GM19238 (cell line): ENCODE data around the gene TIMM13.
"Not testable (repeated sequence)": the region's sequence is repeated elsewhere in the genome, so short reads cannot be mapped to it uniquely, and the experiment has no call there.

Experiments
- DNase-seq: peaks from one replicate; pipeline ENCODE4 v3.0.0; 2011; ENCODE audit warnings: low spot score; ENCODE audit not compliant: insufficient read length

Gene TIMM13

DNA sequence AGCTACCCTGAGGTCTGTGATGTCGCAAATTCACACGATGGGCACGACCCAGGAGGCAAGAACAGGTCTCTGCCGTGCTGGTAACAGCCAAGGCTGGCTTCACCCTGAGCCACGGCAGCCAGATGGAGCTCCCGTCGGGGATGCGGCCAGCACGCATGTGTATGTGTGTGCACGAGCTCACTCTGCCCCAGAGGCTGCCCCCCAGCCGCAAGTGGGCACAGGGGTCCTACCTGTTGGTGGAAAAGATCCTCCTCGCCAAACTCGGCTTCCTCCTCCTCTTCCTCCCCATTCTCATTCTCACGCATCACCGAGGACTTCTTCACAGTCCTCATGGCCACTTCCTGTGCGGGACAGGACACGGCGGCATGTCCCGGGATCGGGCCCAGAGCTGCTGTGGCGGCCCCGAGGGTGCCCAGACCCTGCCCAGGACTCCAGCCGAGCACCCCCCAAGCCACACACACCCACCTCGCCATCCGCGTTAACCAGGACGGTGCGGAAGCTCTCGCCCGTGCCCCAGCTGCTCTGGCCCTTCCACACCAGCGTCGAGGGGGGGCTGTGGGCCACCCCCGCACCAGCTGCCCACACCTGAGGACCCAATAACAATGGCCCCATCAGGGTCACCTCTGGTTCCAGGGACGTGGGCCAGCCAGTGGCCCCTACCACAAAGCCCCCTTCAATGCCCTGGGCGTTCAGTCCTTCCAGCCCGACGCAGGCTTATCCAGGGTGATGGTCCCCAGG is 4.1 kb upstream of the TIMM13 start:
- no peak for DNase-seq

DNA sequence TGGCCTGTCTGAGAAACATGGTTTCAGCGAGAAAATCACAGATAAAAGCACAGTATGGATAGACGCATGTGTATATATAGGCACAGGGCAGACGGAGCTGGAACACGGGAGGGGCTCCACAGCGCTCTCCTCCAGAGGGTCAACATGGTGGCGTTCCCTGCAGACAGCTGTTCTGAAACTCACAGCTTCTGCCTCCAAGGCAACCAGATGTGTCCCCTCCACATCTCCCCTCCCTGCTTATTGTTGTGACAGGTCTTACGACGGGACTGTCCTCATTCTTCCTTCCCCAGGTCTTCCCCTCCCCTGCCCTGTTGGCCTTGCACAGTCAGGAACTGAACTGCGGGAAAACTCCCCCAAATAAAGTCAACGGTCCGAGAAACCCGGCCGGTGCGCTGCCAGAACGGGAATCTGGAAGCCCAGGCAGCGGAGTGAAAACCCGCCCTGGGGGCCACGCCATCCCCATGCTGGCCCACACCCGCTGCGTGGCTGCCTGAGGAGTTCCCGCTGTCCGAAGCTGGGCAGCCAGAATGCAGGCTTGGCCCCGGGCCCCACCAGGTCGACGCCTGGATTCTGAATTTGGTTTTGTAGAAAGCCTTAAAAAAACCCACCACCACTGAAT is 2.6 kb upstream of the TIMM13 start:
- no peak for DNase-seq

DNA sequence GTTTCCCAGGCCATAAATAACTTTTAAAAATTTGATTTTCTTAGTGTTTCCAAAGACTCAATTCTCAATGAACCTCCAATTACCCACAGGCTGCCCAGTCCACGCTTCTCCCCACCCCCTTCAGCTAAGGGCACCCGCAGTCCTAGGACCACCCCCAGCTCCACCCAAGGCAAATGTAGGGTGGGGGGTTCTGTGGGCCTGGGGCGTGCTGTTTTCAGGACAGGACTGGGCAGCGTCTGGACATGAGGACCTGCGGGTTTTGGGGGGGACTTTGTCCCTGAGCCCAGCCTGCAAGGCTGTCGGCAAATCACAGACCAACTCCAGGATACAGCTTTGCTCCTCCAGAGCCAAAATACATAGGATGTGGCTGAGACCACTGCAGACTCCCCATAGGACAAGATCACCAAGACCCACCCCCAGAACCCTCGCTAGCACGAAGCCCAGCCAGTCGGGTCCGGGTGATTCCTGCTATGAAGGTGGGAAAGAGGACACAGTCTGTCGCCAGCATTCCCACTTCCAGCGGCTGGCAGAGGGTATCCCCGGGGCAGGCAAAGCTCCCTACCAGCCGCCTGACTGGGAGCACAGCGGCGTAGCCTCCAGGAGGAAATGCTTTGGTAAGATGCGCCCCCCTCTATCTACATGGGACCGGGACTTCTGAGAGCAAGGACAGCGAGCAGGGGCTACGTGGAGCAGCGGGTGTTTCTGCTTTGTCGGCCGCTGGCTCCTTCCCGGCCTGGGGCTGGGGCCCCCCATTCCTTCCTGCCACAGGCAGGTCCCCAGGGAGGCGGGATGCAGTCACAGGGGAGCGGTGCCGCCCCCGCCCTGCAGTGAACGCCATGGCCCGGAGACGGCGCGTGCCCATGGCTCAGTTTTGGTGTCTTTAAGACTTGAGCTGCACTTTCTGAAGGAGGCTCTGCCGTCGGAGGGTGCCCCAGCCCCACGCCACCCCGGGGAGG is 1.6 kb upstream of the TIMM13 start:
- DNase-seq = no peak

DNA sequence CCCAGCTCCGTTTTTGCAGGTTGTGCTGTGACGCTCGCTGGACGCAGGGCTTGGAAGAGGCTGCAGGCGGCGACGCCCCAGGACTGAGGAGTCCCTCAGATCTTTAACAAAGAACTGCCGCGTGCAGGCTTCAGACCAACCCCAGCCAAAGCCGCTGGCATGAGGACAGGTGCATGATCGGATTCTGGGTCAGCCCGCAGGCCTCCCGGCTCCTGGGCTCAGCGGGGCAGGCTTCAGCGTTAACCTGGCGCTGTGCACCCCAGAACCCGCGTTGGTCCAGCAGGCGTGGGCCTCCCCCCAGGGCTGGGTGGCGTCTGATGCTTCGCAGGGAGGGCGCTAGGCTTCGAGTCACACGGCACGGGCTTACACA is 920 bp upstream of the TIMM13 start:
- no peak for DNase-seq

DNA sequence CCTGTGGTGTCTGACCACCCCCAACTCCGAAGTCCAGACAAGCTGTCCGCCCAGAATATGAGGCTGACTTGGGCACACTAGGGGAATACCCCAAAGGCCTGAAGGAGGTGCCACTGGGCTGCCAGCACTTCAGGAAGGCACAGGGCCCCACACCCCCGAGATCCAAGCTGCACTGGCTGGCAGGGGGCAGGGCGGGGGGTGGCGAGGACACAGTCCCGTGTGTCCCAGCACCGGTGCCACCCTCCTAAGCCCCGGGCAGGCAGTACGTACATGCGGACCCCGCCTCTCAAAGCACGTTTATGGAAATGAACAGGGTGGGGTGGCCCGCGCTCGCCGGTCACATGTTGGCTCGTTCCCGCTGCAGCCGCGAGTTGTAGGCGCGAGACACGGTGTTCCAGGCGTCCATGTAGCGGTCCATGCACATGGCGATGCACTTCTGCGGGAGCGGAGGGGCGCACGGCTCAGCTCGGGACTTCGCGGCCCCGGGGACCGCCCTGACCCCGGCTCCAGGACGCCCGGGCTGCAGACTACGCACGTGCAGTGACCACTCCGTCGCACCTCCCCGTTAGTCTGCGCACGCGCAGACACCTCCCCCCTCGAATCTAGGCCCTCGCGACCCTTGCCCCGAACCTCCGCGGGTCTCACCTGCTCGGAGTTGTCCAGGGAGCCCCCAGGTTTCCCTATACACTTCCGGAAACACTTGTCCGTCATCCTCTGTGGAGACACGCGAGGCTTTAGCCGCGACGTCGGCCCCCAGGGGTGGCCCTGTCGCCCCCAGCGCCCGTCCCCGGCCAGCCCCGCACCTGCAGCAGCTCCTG is 566 bp downstream of the TIMM13 start:
- DNase-seq = peak; percentile 81

- no peak for DNase-seq
Observed at GRCh38 chr19:2425622-2426581, 1.5 kb downstream of the TIMM13 start.

DNA sequence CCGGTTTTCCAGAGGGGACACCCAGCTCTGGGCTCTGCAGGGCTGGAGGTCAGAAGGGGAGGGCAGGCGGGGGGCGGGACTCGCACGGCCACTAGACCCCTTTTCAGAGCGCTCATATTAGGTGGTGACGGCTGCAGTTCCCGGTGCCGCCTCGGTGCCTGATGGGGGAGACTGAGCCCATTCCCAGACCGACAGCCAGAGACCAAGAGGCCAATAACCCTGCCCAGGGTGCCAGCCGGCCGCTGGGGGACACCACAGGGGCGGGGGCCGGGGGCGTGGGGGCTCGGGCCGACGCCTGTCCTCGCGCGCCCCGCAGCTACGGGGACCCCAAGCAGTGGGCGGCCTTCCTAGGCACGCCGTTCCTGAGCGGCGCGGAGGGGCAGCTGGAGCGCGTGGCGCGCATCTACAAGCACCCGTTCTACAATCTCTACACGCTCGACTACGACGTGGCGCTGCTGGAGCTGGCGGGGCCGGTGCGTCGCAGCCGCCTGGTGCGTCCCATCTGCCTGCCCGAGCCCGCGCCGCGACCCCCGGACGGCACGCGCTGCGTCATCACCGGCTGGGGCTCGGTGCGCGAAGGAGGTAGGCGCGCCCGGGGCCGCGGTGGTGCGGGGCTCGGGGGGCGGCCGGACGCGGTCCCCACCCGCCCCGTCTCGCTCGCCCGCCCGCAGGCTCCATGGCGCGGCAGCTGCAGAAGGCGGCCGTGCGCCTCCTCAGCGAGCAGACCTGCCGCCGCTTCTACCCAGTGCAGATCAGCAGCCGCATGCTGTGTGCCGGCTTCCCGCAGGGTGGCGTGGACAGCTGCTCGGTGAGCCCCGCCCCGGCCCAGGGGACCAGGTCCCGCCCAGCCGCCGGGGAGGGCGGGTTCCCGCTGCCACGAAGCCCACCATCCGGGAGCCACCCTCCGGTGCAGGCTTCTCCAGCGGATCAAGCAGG is 2.4 kb downstream of the TIMM13 start:
- DNase-seq = no peak

DNA sequence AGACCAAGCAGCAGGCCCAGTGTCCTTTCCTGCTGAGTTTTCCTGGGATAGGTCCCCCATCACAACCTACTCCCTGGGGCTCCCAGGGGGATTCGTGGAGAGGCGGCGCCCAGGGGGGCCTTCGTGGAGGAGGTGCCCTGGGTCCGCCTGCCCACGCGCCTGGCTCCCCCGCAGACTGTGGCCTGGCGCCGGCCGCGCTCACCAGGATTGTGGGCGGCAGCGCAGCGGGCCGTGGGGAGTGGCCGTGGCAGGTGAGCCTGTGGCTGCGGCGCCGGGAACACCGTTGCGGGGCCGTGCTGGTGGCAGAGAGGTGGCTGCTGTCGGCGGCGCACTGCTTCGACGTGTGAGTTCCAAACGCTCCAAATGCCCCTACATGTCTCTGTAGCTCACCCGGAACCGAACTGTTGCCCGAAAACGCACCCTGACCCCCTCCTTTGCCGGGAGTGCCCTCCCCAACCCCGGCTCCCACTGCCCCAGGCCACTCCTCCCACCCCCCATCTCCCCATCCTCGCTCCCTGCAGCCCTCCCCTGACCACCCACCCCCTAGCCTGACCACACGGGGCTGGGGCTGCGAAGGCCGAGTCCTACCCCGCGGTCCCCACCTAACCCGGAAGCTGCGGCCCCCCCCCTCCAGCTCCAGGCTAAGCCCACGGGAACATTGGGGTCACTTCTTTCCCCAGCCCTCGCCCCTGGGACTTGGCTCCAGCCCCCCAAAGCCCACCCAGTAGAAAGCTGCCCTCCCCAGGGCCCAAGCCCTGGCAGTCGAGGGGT is 3.3 kb downstream of the TIMM13 start:
- DNase-seq = no peak

- DNase-seq = no peak
Observed at GRCh38 chr19:2423071-2423914, 4.1 kb downstream of the TIMM13 start.

GRCh38 chr19:2421581-2422306 is 5.6 kb downstream of the TIMM13 start:
- no peak for DNase-seq

- no peak for DNase-seq
Observed at GRCh38 chr19:2420490-2420889, 6.9 kb downstream of the TIMM13 start.

DNA sequence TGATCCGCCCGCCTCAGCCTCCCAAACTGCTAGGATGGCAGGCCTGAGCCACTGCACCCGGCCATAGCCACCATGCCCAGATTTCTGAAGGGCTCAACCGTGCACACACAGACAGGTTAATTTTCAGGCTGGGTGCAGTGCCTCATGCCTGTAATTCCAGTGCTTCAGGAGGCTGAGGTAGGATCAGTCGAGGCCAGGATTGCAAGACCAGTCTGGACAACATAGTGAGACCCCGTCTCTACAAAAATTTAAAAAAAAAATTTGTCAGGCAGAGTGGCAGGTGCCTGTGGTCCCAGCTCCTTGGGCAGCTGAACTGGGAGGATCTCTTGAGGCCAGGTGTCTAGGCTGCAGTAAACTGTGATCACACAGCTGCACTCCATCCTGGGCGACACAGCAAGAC is 7.6 kb downstream of the TIMM13 start:
- no peak for DNase-seq

DNA sequence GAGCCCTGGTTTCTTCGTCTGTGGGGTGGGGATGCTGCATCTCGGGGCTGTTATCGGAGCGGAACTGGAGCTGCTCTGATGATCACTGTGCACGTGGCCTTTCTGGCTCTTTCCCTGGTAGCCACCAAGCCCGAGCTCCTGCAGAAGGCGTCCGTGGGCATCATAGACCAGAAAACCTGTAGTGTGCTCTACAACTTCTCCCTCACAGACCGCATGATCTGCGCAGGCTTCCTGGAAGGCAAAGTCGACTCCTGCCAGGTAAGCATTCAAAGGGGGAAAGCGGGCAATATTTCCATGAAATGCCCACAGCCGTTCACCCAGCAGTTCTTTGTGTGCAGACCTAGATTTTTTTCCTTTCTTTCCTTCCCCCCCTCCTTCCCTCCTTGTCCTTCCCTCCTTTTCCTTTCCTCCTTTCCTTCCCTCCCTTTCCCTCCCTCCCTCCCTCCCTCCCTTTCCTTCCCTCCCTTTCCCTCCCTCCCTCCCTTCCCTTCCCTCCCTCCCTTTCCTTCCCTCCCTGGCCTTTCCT is 9.4 kb downstream of the TIMM13 start:
- DNase-seq = no peak

DNA sequence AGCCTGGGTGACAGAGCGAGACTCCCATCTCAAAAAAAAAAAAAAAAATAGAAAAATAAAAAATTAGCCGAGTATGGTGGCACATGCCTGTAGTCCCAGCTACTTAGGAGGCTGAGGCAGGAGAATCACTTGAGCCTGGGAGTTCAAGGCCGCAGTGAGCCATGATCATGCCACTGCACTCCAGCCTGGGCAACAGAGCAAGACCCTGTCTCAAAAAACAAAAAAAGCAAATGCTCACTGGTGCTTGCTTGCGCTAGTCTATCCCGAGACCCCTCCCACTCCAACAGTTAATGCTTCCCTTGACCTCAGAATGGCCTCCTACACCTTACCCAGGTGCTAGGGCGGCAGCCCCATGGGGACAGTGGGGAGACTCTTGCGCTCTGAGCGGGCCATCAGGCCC is 9.9 kb downstream of the TIMM13 start:
- DNase-seq = not testable (repeated sequence)

DNA sequence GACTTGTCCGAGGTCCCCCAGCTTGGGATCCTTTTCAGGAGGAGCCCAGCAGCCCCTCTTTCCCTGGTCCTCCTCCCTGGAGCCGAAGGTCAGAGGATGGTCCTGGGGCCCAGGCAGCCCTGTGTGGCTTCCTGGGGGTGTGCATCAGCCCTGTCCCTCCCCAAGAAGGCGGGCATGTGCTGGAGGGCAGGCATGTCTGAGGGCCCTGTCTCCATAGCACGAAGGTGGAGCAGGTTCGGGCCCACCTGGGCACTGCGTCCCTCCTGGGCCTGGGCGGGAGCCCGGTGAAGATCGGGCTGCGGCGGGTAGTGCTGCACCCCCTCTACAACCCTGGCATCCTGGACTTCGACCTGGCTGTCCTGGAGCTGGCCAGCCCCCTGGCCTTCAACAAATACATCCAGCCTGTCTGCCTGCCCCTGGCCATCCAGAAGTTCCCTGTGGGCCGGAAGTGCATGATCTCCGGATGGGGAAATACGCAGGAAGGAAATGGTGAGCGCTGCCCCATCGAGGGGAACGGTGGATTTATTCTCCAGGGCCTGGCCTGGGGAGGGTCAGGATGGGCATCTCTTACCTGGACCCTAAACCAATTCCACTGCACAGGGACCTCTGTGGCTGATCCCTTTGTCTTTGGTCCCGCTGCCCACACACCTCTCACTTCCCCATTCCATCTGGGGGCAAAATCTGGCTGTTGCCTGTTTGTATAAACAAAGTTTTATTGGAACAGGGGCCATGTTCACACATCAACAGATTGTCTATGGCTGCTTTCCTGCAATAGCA is 10.9 kb downstream of the TIMM13 start:
- DNase-seq = no peak

DNA sequence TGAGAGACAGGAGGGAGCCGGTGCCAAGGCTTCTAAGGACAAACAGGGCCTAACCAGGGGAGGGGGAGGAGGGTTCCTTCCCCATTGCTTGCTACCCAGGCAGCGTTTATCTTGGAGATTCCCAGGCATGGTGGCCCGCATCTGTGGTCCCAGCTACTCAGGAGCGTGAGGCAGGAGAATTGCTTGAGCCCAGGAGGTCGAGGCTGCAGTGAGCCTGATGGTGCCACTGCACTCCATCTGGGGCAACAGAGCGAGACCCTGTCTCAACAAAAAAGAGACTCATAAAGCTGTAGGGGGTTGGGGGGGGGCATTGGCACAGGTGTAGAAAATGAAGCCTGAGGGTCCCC is 11.4 kb downstream of the TIMM13 start:
- DNase-seq = no peak
